MM.1S (cell line): Measurements from ENCODE around the gene TKTL2.

Source experiments
- DNase-seq: peaks from one replicate; pipeline ENCODE4 v3.0.0-alpha.2; 2015
- H2AFZ ChIP-seq: fragments of 300-600 bp; sonication (generic); 2 replicates; pipeline ENCODE4 v1.6.0; 2016; ENCODE audit warnings: antibody characterized with exemption, low read length
- H3F3A ChIP-seq: fragments of 300-600 bp; sonication (generic); 2 replicates; pipeline ENCODE4 v1.6.1; 2016; ENCODE audit warnings: mild to moderate bottlenecking, antibody characterized with exemption, low read length, moderate library complexity, mixed read lengths; ENCODE audit not compliant: insufficient read depth
- H3K27ac ChIP-seq: fragments of 300-600 bp; sonication (generic); 2 replicates; pipeline ENCODE4 v1.5.1; 2016; ENCODE audit warnings: mild to moderate bottlenecking, low read length
- H3K27me3 ChIP-seq: fragments of 300-600 bp; sonication (generic); replicated peaks from 2 replicates; pipeline ENCODE4 v1.6.0; 2016; ENCODE audit warnings: low read length; ENCODE audit not compliant: insufficient read depth
- H3K36me3 ChIP-seq: fragments of 300-600 bp; sonication (generic); replicated peaks from 2 replicates; pipeline ENCODE4 v1.6.1; 2016; ENCODE audit warnings: mild to moderate bottlenecking, low read length, mixed read lengths; ENCODE audit not compliant: insufficient read depth
- H3K4me1 ChIP-seq: fragments of 300-600 bp; sonication (generic); 2 replicates; pipeline ENCODE4 v1.6.1; 2016; ENCODE audit warnings: low read length, mixed read lengths
- H3K4me2 ChIP-seq: fragments of 300-600 bp; sonication (generic); 2 replicates; pipeline ENCODE4 v1.6.0; 2016; ENCODE audit warnings: low read depth, low read length
- H3K4me3 ChIP-seq: fragments of 300-600 bp; sonication (generic); 2 replicates; pipeline ENCODE4 v1.5.1; 2016; ENCODE audit warnings: low read length, mixed read lengths
- H3K79me2 ChIP-seq: fragments of 300-600 bp; sonication (generic); 2 replicates; pipeline ENCODE4 v1.6.1; 2016; ENCODE audit warnings: mixed run types, low read length, mixed read lengths
- H3K9ac ChIP-seq: fragments of 300-600 bp; sonication (generic); 2 replicates; pipeline ENCODE4 v1.6.1; 2016; ENCODE audit warnings: low read length, mixed read lengths
- H3K9me2 ChIP-seq: fragments of 300-600 bp; sonication (generic); replicated peaks from 2 replicates; pipeline ENCODE4 v1.6.1; 2016; ENCODE audit warnings: mild to moderate bottlenecking, low read length, mixed read lengths; ENCODE audit not compliant: insufficient read depth
- H3K9me3 ChIP-seq: fragments of 300-600 bp; sonication (generic); replicated peaks from 2 replicates; pipeline ENCODE4 v1.6.1; 2016; ENCODE audit warnings: mild to moderate bottlenecking, low read length, mixed read lengths; ENCODE audit not compliant: insufficient read depth
- H4K20me1 ChIP-seq: fragments of 300-600 bp; sonication (generic); 2 replicates; pipeline ENCODE4 v1.6.1; 2016; ENCODE audit warnings: mild to moderate bottlenecking, low read length, moderate library complexity, mixed read lengths; ENCODE audit not compliant: insufficient read depth
- EZH2 ChIP-seq: fragments of 300-600 bp; sonication (generic); optimal IDR thresholded peaks from 2 replicates; pipeline ENCODE3; 2017; ENCODE audit warnings: low read depth, mild to moderate bottlenecking, antibody characterized with exemption, low read length, mixed read lengths
- EZH2phosphoT487 ChIP-seq: fragments of 300-600 bp; sonication (generic); IDR thresholded peaks from 2 replicates; pipeline ENCODE4 v1.6.1; 2018; ENCODE audit warnings: antibody characterized with exemption, low read length
- TF ChIP-seq, protein P1 (sequence below): fragments of 300-600 bp; sonication (generic); IDR thresholded peaks from 2 replicates; pipeline ENCODE4 v1.5.1; 2016; ENCODE audit warnings: antibody characterized with exemption, low read length, mixed read lengths

The TKTL2 gene

DNA sequence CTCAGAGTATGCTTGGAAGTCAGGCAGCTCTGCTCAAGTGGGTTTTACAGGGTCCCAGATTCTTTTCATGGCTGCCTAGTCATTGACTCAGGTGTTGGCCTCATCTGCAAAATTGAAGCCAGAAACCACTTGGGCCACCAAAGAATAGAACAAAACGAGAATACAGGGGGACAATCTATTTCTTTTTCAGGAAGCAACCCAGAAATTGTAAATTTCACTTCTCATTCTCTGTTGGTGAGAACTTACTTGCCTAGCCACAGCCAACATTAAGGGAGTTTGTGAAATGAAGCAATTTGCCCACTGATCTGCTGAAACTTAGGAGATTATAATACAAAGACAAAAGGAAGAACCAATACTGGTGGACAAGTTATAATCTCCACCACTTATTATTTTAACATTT, 8.6 kb upstream of the TKTL2 start:
- peak overlapping the region; percentile 16; the same call in 1 of the 2 replicates for H3K4me2 ChIP-seq
- no peaks in the 10 kb centered on the region for H3K9me3 ChIP-seq
- H3K27ac ChIP-seq: peak overlapping the region; percentile 15; the same call in 1 of the 2 replicates
- no peaks in the 10 kb centered on the region for H3K27me3 ChIP-seq
- H3K9ac ChIP-seq: no peak overlapping the region
- no peaks in the 10 kb centered on the region for H3K36me3 ChIP-seq
- no peaks in the 10 kb centered on the region for H4K20me1 ChIP-seq
- no peak for TF ChIP-seq EZH2phosphoT487
- no peak for TF ChIP-seq EZH2
- TF ChIP-seq, protein P1, sequence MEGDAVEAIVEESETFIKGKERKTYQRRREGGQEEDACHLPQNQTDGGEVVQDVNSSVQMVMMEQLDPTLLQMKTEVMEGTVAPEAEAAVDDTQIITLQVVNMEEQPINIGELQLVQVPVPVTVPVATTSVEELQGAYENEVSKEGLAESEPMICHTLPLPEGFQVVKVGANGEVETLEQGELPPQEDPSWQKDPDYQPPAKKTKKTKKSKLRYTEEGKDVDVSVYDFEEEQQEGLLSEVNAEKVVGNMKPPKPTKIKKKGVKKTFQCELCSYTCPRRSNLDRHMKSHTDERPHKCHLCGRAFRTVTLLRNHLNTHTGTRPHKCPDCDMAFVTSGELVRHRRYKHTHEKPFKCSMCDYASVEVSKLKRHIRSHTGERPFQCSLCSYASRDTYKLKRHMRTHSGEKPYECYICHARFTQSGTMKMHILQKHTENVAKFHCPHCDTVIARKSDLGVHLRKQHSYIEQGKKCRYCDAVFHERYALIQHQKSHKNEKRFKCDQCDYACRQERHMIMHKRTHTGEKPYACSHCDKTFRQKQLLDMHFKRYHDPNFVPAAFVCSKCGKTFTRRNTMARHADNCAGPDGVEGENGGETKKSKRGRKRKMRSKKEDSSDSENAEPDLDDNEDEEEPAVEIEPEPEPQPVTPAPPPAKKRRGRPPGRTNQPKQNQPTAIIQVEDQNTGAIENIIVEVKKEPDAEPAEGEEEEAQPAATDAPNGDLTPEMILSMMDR: no peak
- no peak overlapping the region for H3K4me3 ChIP-seq
- no peaks in the 10 kb centered on the region for H3F3A ChIP-seq
- peaks cover 17% of the 10 kb centered on the region for H3K4me1 ChIP-seq
- H2AFZ ChIP-seq: no peak overlapping the region
- H3K9me2 ChIP-seq: no peaks in the 10 kb centered on the region
- no peaks in the 10 kb centered on the region for H3K79me2 ChIP-seq
- peak; percentile 10 for DNase-seq

DNA sequence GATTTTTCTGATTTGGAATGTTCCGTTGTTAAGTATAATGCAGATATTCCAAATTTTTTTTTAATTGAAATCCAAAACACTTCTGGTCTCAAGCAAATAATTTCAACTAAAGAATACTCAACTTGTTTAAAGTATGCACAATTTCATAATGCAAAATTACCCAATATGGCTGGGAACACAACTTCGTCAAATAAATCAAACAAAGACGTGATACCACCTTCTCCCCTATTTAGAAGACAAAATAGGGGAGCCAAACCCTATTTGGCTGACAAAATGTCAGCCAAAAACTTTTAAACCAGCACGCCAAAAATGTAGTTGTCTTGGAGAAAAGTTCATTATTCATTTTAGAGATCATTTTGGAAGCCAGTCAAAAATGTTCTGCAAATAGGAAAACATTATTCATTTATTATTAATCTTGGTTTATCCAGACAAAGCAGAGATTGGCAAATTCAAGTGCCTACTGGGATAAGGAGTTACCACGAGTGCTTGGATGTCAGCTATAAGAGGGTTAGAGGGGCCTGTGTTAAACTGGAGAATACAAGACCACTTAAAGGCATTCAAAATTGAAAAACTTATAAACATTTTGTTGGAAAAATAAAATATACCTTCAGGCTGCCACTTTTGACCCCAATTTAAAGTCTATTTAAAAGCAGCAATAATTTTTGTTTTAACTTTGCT, 3.3 kb upstream of the TKTL2 start:
- Histone ChIP-seq H3F3A (no peaks in the 10 kb centered on the region), H3K79me2 (no peaks in the 10 kb centered on the region), H3K9me3 (no peaks in the 10 kb centered on the region), H3K27ac (no peak overlapping the region), H3K9ac (no peak overlapping the region), H3K36me3 (no peaks in the 10 kb centered on the region), H3K27me3 (no peaks in the 10 kb centered on the region), H3K4me3 (no peak overlapping the region), H3K9me2 (no peaks in the 10 kb centered on the region), H4K20me1 (no peaks in the 10 kb centered on the region), H2AFZ (no peak overlapping the region), H3K4me2 (no peak overlapping the region), H3K4me1 (peaks cover 3% of the 10 kb centered on the region; the same call in 1 of the 2 replicates)
- TF ChIP-seq, protein P1: no peak
- TF ChIP-seq EZH2phosphoT487 (no peak), EZH2 (no peak)
- no peak for DNase-seq

GRCh38 chr4:163474027-163474426, 473 bp upstream of the TKTL2 start:
- H3K27me3 ChIP-seq: no peaks in the 10 kb centered on the region
- no peaks in the 10 kb centered on the region for H3F3A ChIP-seq
- no peak overlapping the region for H2AFZ ChIP-seq
- TF ChIP-seq EZH2 (no peak), EZH2phosphoT487 (no peak)
- TF ChIP-seq, protein P1: no peak
- no peak overlapping the region for H3K4me3 ChIP-seq
- H3K9me2 ChIP-seq: no peaks in the 10 kb centered on the region
- H3K79me2 ChIP-seq: no peaks in the 10 kb centered on the region
- H3K9me3 ChIP-seq: no peaks in the 10 kb centered on the region
- no peaks in the 10 kb centered on the region for H4K20me1 ChIP-seq
- H3K36me3 ChIP-seq: no peaks in the 10 kb centered on the region
- no peak overlapping the region for H3K27ac ChIP-seq
- no peak for DNase-seq
- H3K4me1 ChIP-seq: no peaks in the 10 kb centered on the region
- H3K4me2 ChIP-seq: no peak overlapping the region
- H3K9ac ChIP-seq: no peak overlapping the region
